HG02678 (cell line): ENCODE measurements around the gene CD300H.

Experiments
- ATAC-seq: cut with Tn5 transposase; IDR thresholded peaks from one replicate; pipeline ENCODE4 v1.9.1; 2021; ENCODE audit warnings: mild to moderate bottlenecking, moderate library complexity; ENCODE audit not compliant: unreplicated experiment

CD300H gene

DNA sequence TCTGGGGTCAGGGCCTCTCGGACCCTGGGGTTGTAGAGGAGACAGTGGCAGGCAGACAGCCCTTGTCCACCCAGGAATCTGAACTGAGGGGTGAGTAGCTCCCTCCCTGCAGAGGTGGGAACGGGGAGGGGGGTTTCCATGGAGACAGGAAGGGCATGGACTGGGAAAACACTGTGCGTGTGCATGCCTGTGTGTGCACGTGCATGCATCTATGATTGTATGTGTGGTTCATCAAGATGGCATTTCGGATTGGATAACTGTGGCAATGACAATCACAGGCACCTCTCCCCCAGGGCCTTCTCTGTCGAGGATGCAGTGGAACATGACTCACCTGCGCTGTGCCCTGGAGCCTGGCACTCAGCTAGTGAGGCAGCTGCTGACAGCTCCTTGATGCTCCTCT, 15.3 kb downstream of the CD300H start:
- no peak for ATAC-seq

DNA sequence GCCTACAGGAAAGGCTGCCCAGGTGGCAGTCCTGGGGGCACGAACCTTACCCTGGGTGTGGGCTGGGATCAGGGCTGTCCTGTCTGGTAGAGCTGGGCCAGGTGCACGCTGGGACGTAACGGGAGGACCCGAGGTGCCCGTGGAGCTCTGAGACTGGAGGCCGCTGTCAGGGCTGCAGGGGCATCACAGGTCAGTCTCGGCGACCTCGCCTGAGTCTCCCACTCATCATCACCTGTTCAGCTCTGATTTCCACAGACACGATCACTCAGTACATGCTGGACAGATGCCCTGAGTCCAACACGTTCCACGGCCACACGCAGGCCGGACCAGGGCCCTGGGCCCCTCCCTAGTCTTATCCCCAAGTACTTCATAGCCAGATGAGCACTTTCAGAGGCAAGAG, 16.7 kb downstream of the CD300H start:
- no peak for ATAC-seq

DNA sequence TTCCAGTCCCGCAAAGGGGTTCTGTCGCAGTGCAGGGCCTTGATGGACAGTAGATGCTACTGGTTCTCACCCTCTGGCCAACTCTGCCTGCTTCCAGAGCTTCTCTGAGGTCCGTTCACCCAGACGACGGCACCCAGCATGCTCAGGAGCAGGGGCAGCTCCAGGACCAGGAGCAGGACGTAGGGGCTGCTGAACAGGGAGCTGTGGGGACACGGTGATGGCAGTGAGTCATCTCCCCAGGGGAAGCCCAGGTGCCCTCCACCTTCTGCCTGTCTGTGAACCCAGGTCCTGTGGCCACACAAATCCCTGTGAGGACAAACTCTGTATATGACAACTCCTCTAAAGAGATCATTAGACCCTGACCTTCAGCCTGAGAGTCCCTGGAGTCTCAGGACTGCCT, 18.0 kb downstream of the CD300H start:
- ATAC-seq, result no peak

- ATAC-seq, result no peak
These were observed 19.6 kb downstream of the CD300H start for GRCh38 chr17:74547736-74548135.

- no peak for ATAC-seq
These were observed 20.0 kb downstream of the CD300H start for GRCh38 chr17:74547264-74547663.

- ATAC-seq, result no peak
These were observed 20.7 kb downstream of the CD300H start for GRCh38 chr17:74546586-74546985.

DNA sequence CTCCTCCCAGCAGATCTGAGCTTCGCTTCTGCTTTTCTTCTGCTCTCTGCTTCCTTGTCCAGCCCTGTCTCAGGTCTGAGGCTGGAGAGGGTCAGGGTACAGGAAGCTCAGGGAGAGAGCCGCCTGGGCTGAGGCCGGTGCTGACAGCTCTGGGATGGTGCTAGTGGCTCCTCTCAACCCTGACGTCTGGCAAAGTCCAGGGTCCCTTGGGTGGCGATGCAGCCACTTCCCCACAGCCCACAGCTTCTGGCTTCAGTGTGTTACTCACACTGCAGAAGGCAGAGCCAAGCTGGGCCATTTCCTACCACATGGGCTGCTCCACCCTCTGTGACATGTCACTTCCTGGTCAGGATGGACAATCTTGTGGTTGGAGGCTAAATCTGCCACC, 21.5 kb downstream of the CD300H start, which contains the start of gene CD300C:
Gene CD300C (minus strand): TSS at position 273 of the 388 bp plus-strand sequence. CDS start 333 bp downstream, outside the sequence.
- ATAC-seq, result no peak

DNA sequence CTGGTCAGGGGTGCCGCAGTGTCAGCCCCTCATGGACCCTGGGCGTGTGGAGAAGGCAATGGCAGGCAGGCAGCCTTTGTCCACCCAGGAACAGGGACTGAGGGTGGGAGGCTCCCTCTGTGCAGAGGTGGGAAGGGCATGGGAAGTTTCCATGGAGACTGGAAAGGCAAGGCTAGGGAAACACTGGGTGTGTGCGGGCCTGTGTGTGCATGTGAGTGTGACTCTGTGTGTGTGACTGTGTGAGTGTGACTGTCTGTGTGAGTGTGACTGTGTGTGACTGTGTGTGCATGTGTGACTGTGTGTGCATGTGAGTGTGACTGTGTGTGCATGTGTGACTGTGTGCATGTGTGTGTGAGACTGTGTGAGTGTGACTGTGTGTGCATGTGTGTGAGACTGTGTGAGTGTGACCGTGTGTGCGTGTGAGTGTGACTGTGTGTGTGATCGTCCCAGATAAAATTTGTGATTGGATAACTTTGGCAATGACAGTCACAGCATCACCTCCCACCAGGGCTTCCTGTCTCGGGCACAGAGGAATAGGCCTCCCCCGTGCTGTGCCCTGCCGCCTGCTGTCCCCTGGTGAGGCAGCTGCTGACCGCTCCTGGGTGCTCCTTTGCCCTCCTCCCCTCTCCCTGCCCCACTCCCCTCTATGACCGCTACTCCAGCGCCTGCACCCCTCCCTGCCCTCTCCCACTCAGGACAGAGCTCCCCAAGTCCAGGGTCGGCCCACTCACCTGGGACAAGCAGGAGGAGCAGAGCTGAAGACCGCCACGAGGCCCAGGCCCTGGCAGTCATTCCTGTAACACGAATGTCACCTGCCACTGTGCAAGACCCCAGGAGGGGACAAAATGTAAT, 22.1 kb downstream of the CD300H start:
- no peak for ATAC-seq

DNA sequence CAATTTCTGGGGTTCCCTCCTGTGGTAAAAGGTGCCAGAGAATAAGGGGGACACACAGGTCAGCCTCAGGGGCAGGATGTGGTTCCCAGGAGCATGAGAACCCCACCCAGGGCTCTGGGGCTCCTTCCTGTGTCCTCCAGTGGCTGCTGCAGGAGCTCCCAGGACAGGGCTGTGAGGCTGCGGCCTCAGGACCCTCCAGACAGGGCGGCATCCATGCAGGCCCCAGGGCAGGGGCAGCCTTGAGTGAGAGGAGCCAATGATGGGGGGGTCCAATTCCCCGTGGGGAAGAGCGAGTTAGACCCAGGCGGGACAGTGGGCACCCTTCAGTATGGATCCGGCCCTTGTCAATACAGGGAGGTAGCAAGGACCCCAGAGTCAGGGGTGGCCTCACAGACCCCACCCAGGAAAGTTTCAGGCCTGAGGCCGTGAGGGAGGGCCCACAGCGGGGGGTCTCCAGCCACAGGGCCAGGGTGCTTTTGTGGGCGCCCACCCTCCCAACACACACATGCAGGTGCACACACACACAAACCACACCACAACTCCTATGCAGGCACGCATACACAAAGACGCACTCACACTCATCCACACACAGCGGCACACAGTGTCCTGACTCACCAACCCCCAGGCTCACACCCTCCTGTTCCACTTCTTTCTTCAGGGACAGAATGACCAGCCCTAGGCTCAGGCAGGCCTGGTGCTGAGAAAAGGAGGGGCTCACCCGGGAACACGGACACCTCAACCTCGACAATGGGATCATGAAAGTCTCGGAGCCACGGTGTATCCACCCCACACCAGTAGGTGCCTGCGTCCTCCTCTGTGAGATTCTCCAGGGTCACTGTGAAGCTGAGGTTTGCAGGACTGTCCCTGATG, 23.2 kb downstream of the CD300H start:
- ATAC-seq, result no peak

DNA sequence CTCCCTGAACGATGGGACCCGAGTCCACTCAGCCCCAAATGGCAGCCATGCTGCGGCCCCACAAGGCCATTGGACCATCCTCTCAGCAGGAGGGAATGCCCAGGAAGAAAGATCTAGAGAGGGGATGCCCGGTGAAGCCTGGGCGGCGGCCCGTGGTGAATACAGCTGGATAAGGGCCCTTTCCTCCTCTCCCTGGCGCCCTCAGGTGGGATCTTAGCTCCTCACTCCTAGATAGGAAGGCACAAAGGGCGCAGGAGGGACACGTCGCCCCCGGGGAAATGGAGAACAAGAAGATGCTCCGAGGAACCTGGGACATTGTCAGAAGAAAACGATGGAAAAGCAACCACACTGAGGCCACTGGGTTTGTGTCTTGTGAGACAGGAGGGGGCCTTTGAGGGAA, 23.9 kb downstream of the CD300H start:
- ATAC-seq, result no peak

GRCh38 chr17:74542727-74543383, 24.5 kb downstream of the CD300H start:
- ATAC-seq, result no peak

GRCh38 chr17:74542166-74542565, 25.1 kb downstream of the CD300H start:
- ATAC-seq, result no peak

DNA sequence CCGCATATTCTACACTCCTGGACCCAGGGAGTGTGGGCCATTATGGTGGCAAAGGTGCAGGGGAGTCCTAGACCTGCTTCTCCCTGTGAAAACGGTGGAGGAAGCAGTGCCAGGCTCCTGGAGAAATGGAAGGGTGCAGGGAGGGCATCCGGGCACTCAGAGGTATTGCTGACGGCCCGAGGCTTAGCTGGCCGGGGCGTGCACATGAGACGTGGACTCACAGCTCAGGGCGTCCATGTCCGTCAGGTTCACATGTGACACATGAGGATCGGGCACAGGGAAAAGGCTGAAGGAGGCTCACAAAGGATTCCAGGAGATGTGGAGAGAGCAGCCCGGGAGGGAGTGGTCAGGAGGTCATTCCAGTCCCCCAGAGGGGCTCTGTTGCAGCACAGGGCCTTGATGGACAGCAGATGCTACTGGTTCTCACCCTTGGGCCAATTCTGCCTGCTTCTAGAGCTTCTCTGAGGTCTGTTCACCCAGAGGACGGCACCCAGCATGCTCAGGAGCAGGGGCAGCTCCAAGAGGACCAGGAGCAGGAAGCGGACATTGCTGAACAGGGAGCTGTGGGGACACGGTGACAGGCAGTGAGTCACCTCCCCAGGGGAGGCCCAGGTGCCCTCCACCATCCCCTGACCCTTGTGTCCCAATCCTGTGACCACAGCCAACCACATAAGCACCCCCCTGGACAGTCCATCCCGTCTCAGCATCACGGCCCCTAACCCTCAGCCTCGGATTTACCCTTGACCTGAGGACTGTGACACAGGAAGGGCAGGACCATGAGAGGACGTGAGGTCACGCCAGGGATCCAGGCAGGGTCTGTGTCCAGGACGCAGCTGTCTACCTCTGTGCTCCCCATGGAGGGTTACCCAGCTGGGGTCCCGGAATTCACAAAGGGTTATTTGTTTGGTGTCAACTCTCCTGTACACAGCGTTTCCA, 25.9 kb downstream of the CD300H start:
- ATAC-seq, result no peak

GRCh38 chr17:74539281-74539820, 28.0 kb downstream of the CD300H start:
- ATAC-seq, result no peak

GRCh38 chr17:74536890-74537289, 30.4 kb downstream of the CD300H start:
- ATAC-seq, result no peak

DNA sequence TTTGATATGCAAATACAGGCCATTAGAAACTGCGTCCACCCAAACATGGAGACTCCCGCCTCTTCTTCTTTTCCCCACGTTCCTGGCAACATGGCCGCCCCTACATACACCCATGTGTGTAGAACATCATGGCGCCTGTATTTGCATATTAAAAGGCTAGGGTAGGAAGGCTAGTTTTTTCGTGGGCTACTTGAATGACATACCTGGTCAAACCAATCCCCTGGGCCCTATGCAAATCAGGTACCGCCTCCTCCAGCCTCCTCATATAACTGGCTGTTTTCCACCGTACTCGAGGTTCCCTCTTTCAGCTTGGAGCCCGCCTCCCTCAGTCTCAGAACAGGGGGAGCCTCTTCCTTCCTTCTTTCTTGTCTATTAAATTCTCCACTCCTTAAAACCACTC, 35.2 kb downstream of the CD300H start:
- ATAC-seq, result peak; percentile 43

- no peak for ATAC-seq
These were observed 36.0 kb downstream of the CD300H start, which contains the start of gene CD300LB for GRCh38 chr17:74531231-74531761. TSS of gene CD300LB (minus strand) at chr17:74531475. CDS start at chr17:74531350, 125 bp downstream.

DNA sequence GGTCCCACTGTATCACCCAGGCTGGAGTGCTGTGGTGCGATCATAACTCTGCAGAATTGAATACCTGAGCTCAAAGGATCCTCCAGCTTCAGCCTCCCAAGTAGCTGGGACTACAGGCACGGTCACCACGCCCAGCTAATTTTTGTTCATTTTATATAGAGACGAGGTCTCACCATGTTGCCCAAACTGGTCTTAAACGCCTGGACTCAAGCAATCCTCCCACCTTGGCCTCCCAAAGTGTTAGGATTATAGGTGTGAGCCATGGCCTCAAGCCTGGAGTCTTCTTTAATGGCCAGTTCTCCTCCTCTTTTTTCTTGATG, 36.5 kb downstream of the CD300H start:
- no peak for ATAC-seq

DNA sequence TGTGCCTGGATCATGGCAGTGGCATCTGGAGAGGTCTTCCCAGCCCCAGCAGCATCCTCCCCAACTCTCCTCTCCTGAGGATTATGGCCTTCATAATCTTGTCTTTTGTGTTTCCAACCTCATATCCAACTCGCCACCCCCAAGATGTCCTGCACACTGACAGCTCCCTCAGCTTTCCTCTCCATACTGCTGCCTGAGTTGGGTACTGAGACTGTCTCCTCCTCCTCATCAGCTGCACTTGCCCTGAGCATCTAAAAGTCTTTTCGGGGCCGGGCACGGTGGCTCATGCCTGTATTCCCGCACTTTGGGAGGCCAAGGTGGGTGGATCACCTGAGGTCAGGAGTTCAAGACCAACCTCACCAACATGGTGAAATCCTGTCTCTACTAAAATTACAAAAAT, 38.1 kb downstream of the CD300H start:
- ATAC-seq, result no peak
